Stimulated activated CD8-positive, alpha-beta memory T cell treated with anti-CD3 and anti-CD28 coated beads, Interleukin-2, amount 100 ng/mL, for 48 hours (primary cell): Measurements from ENCODE around the gene ACTL10.

Experiments used
- DNase-seq, 2 donors: peaks; one replicate each; pipeline ENCODE4 v3.0.0-alpha.2; 2020; ENCODE audit warnings: low read depth in 2 of 2

Gene ACTL10

GRCh38 chr20:33649201-33649681, 17.5 kb upstream of the ACTL10 start:
- no peak for DNase-seq

GRCh38 chr20:33650111-33650752, 16.5 kb upstream of the ACTL10 start:
- no peak for DNase-seq

GRCh38 chr20:33650753-33651561, 15.8 kb upstream of the ACTL10 start:
- no peak for DNase-seq

- no peak for DNase-seq
Observed at GRCh38 chr20:33651562-33652048, 15.1 kb upstream of the ACTL10 start.

GRCh38 chr20:33653218-33653899, 13.4 kb upstream of the ACTL10 start:
- peak in 1 of 2 donors; percentile 35 for DNase-seq

GRCh38 chr20:33653900-33654596, 12.7 kb upstream of the ACTL10 start:
- DNase-seq, result no peak

- no peak for DNase-seq
Observed at GRCh38 chr20:33654680-33655161, 12.0 kb upstream of the ACTL10 start.

GRCh38 chr20:33655164-33655563, 11.6 kb upstream of the ACTL10 start:
- no peak for DNase-seq

- DNase-seq, result no peak
Observed at GRCh38 chr20:33656010-33656782, 10.5 kb upstream of the ACTL10 start.

- DNase-seq, result no peak
Observed at GRCh38 chr20:33656783-33657703, 9.7 kb upstream of the ACTL10 start.

- no peak for DNase-seq
Observed at GRCh38 chr20:33657704-33658095, 9.0 kb upstream of the ACTL10 start.

- no peak for DNase-seq
Observed at GRCh38 chr20:33658510-33658909, 8.2 kb upstream of the ACTL10 start.

- DNase-seq, result no peak
Observed at GRCh38 chr20:33658929-33659328, 7.8 kb upstream of the ACTL10 start.

GRCh38 chr20:33659341-33660034, 7.3 kb upstream of the ACTL10 start:
- no peak for DNase-seq

- no peak for DNase-seq
Observed at GRCh38 chr20:33660035-33660684, 6.6 kb upstream of the ACTL10 start.

- no peak for DNase-seq
Observed at GRCh38 chr20:33660685-33661058, 6.1 kb upstream of the ACTL10 start.

- no peak for DNase-seq
Observed at GRCh38 chr20:33662172-33662571, 4.6 kb upstream of the ACTL10 start, which contains the start of gene C20orf144. TSS of gene C20orf144 (plus strand) at chr20:33662327. CDS start at chr20:33662346, 19 bp downstream.
